ENCODE results near the gene TMEFF1.

DNA sequence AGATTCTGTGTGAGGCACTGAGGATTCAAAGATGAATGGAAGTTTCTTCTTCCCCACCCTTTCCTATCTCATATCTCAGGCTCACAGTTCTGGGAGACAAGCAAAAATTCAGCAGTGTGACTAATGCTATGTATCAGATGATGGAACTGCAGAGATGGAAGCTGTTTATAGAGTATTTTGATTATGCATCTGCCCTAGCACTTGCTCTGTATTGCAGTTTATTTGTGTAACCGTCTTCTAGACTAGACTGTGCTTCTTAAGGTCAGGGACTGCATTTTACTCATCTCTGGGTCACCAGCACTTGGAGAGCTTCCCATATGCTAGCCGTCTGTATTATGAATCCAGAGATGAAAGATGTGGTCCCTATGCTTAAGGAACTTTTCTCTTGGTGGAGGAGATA lies 117.5 kb downstream of the TMEFF1 start:
- TF ChIP-seq, protein P1, sequence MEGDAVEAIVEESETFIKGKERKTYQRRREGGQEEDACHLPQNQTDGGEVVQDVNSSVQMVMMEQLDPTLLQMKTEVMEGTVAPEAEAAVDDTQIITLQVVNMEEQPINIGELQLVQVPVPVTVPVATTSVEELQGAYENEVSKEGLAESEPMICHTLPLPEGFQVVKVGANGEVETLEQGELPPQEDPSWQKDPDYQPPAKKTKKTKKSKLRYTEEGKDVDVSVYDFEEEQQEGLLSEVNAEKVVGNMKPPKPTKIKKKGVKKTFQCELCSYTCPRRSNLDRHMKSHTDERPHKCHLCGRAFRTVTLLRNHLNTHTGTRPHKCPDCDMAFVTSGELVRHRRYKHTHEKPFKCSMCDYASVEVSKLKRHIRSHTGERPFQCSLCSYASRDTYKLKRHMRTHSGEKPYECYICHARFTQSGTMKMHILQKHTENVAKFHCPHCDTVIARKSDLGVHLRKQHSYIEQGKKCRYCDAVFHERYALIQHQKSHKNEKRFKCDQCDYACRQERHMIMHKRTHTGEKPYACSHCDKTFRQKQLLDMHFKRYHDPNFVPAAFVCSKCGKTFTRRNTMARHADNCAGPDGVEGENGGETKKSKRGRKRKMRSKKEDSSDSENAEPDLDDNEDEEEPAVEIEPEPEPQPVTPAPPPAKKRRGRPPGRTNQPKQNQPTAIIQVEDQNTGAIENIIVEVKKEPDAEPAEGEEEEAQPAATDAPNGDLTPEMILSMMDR (IDR thresholded peaks at IDR 0.05; ENCODE audit: low read depth, low read length, poor library complexity, severe bottlenecking): no peak
- TF ChIP-seq EZH2phosphoT487 (IDR thresholded peaks at IDR 0.05; ENCODE audit: borderline replicate concordance, low read length): no peak
